ENCODE measurements around the gene FREM2. TPM values are rescaled to one million over a fixed set of nuclear protein-coding genes. Genes with fewer than 3 reads are reported as not detected.

The FREM2 gene
- total and polyA plus RNA-seq, 2 donors from 2014 or later = 3.6 to 16.9 TPM

DNA sequence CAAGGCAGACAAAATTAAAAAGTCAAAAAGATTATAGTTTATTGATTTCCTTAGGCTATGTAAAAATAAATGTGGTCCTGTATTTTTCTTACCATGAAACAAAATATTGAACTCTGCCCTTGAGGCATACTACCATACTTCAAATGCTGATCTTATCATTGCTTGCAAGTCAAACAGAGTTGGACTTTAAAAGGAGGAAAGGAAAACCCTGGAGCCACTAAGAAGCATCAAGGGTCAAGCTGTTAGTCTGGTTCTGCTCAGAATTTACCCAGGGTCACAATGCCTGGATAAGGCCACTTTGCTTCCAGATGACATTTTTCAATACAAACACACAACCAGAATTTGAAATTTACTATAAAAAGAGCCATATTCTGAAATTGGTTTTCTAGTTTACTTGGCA is 2.2 kb upstream of the FREM2 start:
- Histone ChIP-seq H3K27ac (ENCODE audit: low read depth in 2 of 2, low read length in 2 of 2) (no peak overlapping the region), H3K4me3 (ENCODE audit: low read length in 3 of 3) (no peak overlapping the region), H3K27me3 (ENCODE audit: control insufficient read depth, insufficient read depth, low read length) (no peaks in the 10 kb centered on the region), H3K4me1 (ENCODE audit: control insufficient read depth in 2 of 3, insufficient read depth in 2 of 3, low read depth in 1 of 3, low read length in 3 of 3) (peaks cover 0 to 4% (median 3%) of the 10 kb centered on the region in 3 donors), H3K36me3 (ENCODE audit: control insufficient read depth in 2 of 3, insufficient read depth in 3 of 3, low read length in 3 of 3) (no peaks in the 10 kb centered on the region), H3K9ac (ENCODE audit: low read length in 3 of 3) (no peak overlapping the region), H3K9me3 (ENCODE audit: control insufficient read depth in 2 of 3, insufficient read depth in 1 of 3, low read length in 3 of 3) (no peaks in the 10 kb centered on the region)
- TF ChIP-seq CTCF (IDR thresholded peaks at IDR 0.05; ENCODE audit: borderline replicate concordance, extremely low read depth, insufficient read depth) = no peak
- FAIRE-seq (no peak), DNase-seq (no peak)
- intact Hi-C loops (cut with DNase I) = no loop called here

GRCh38 chr13:38685431-38685830 is 1.4 kb upstream of the FREM2 start:
- H3K36me3 ChIP-seq (ENCODE audit: control insufficient read depth in 2 of 3, insufficient read depth in 3 of 3, low read length in 3 of 3) = no peaks in the 10 kb centered on the region
- TF ChIP-seq CTCF (IDR thresholded peaks at IDR 0.05; ENCODE audit: borderline replicate concordance, extremely low read depth, insufficient read depth) = no peak
- DNase-seq (no peak), FAIRE-seq (no peak)
- no peaks in the 10 kb centered on the region for H3K9me3 ChIP-seq (ENCODE audit: control insufficient read depth in 2 of 3, insufficient read depth in 1 of 3, low read length in 3 of 3)
- H3K4me1 ChIP-seq (ENCODE audit: control insufficient read depth in 2 of 3, insufficient read depth in 2 of 3, low read depth in 1 of 3, low read length in 3 of 3) = peaks cover 0 to 4% (median 3%) of the 10 kb centered on the region in 3 donors
- peak overlapping the region in 2 of 3 donors; percentile 5 to 80 for H3K4me3 ChIP-seq (ENCODE audit: low read length in 3 of 3)
- intact Hi-C loops (cut with DNase I) = no loop called here
- no peaks in the 10 kb centered on the region for H3K27me3 ChIP-seq (ENCODE audit: control insufficient read depth, insufficient read depth, low read length)
- peak overlapping the region in 1 of 3 donors; percentile 8 for H3K9ac ChIP-seq (ENCODE audit: low read length in 3 of 3)
- no peak overlapping the region for H3K27ac ChIP-seq (ENCODE audit: low read depth in 2 of 2, low read length in 2 of 2)

GRCh38 chr13:38685974-38686576 is 802 bp upstream of the FREM2 start:
- no peaks in the 10 kb centered on the region for H3K36me3 ChIP-seq (ENCODE audit: control insufficient read depth in 2 of 3, insufficient read depth in 3 of 3, low read length in 3 of 3)
- FAIRE-seq = peak; percentile 11
- peak overlapping the region; percentile 56 to 84 (median 80) for H3K4me3 ChIP-seq (ENCODE audit: low read length in 3 of 3)
- intact Hi-C loops (cut with DNase I) = no loop called here
- H3K27me3 ChIP-seq (ENCODE audit: control insufficient read depth, insufficient read depth, low read length) = no peaks in the 10 kb centered on the region
- H3K4me1 ChIP-seq (ENCODE audit: control insufficient read depth in 2 of 3, insufficient read depth in 2 of 3, low read depth in 1 of 3, low read length in 3 of 3) = peaks cover 0 to 4% (median 3%) of the 10 kb centered on the region in 3 donors
- no peak for TF ChIP-seq CTCF (IDR thresholded peaks at IDR 0.05; ENCODE audit: borderline replicate concordance, extremely low read depth, insufficient read depth)
- H3K27ac ChIP-seq (ENCODE audit: low read depth in 2 of 2, low read length in 2 of 2) = peak overlapping the region; percentile 13 to 32
- H3K9ac ChIP-seq (ENCODE audit: low read length in 3 of 3) = peak overlapping the region; percentile 8 to 33 (median 17)
- no peaks in the 10 kb centered on the region for H3K9me3 ChIP-seq (ENCODE audit: control insufficient read depth in 2 of 3, insufficient read depth in 1 of 3, low read length in 3 of 3)
- DNase-seq = peak in 4 of 5 donors; percentile 63 to 87 (median 78)
